K562 (cell line): ENCODE measurements around the gene ROR2. TPM values are rescaled to one million over a fixed set of nuclear protein-coding genes. Genes with fewer than 3 reads are reported as not detected.

Experiments
- ATAC-seq: fragments of 200-7000 bp; cut with Tn5 transposase; 3 replicates; pipeline ENCODE4 v1.9.1; 2020; ENCODE audit warnings: moderate library complexity
- BruUV-seq: library from RNA; stranded (reverse); fragments of 400-500 nt; replicated peaks from 2 replicates; lab custom pipeline; 2021; lab: Mats Ljungman, UMichigan
- CTCF ChIA-PET: fragments of 300-600 bp; formaldehyde crosslinking; extraction: SDS; loops from one replicate; lab custom pipeline; 2021; ENCODE audit warnings: low intra/inter-chr PET ratio; lab: Yijun Ruan, JAX
- POLR2A ChIA-PET: fragments of 300-600, 350-650 bp; sonication (Branson Sonifier 250); formaldehyde crosslinking; extraction: SDS; loops from one replicate; lab custom pipeline; 2021; ENCODE audit warnings: antibody characterized with exemption, inconsistent platforms; lab: Yijun Ruan, JAX
- DNase-seq, 4 experiments: peaks; one replicate each; pipeline versions ENCODE4 v3.0.0 to v3.0.0-alpha.2; 2011 to 2018; ENCODE audit warnings: low spot score in 3 of 4, mixed read lengths in 3 of 4; ENCODE audit errors: extremely low read depth in 1 of 4
- FAIRE-seq: peaks from 2 replicates; lab custom pipeline; 2011; peaks lifted over from hg19 to GRCh38; lab: Jason Lieb, UNC
- H2AFZ ChIP-seq: 2 replicates; pipeline ENCODE4 v1.6.0; 2011; ENCODE audit warnings: low read depth, low read length, control low read depth, inconsistent platforms
- H3K27ac ChIP-seq: fragments of 200-600 bp; 3 replicates; pipeline ENCODE4 v1.8.0; 2011; ENCODE audit warnings: low read depth, mild to moderate bottlenecking, control low read depth, inconsistent platforms, low read length, moderate library complexity, mixed read lengths; ENCODE audit errors: extremely low read depth
- H3K27me3 ChIP-seq, 2 experiments: fragments of 300-600 bp in 1 of 2; 2 replicates in 1 of 2; 3 replicates in 1 of 2; pipeline versions ENCODE4 v1.6.0 to v1.8.0; 2011; ENCODE audit warnings: inconsistent platforms in 2 of 2, low read length in 2 of 2, mild to moderate bottlenecking in 1 of 2, mixed read lengths in 1 of 2, moderate library complexity in 1 of 2; ENCODE audit not compliant: control insufficient read depth in 2 of 2, insufficient read depth in 2 of 2
- H3K36me3 ChIP-seq: fragments of 300-600 bp; 3 replicates; pipeline ENCODE4 v1.8.0; 2011; ENCODE audit warnings: mild to moderate bottlenecking, low read length, inconsistent platforms; ENCODE audit not compliant: control insufficient read depth, insufficient read depth
- H3K4me1 ChIP-seq, 2 experiments: fragments of 200-600 bp in 1 of 2; replicated peaks in 1 of 2; 2 replicates in 1 of 2; 3 replicates in 1 of 2; pipeline versions ENCODE4 v1.5.1 to v1.8.0; 2011; ENCODE audit warnings: inconsistent platforms in 2 of 2, low read length in 2 of 2, mild to moderate bottlenecking in 1 of 2, mixed read lengths in 1 of 2, moderate library complexity in 1 of 2; ENCODE audit not compliant: control insufficient read depth in 2 of 2, insufficient read depth in 2 of 2
- H3K4me2 ChIP-seq: 2 replicates; pipeline ENCODE4 v1.6.1; 2011; ENCODE audit warnings: low read length, control low read depth, inconsistent platforms, mixed read lengths; ENCODE audit not compliant: insufficient read depth
- H3K4me3 ChIP-seq: fragments of 200-600 bp; sonication (generic), shearing (Covaris generic); 2 replicates; pipeline ENCODE4 v1.5.1; 2016; ENCODE audit warnings: control low read depth, inconsistent platforms
- H3K79me2 ChIP-seq: fragments of 200-600 bp; 3 replicates; pipeline ENCODE4 v1.8.0; 2011; ENCODE audit warnings: low read length, inconsistent platforms; ENCODE audit not compliant: control insufficient read depth, insufficient read depth
- H3K9ac ChIP-seq, 2 experiments: 2 replicates each; pipeline versions ENCODE4 v1.6.0 to v1.6.1; 2011; ENCODE audit warnings: low read depth in 2 of 2, low read length in 2 of 2, control low read depth in 1 of 2, inconsistent platforms in 1 of 2, mild to moderate bottlenecking in 1 of 2, mixed read lengths in 1 of 2; ENCODE audit not compliant: insufficient read depth in 1 of 2
- H3K9me1 ChIP-seq: one replicate; pipeline ENCODE4 v1.6.0; 2011; ENCODE audit warnings: inconsistent platforms, mild to moderate bottlenecking, low read length, moderate library complexity; ENCODE audit not compliant: control insufficient read depth, insufficient read depth
- H3K9me3 ChIP-seq: replicated peaks from 2 replicates; pipeline ENCODE4 v1.5.1; 2011; ENCODE audit warnings: low read depth, low read length, inconsistent platforms; ENCODE audit not compliant: control insufficient read depth, insufficient read depth
- H4K20me1 ChIP-seq: replicated peaks from 2 replicates; pipeline ENCODE4 v1.6.1; 2011; ENCODE audit warnings: low read length, inconsistent platforms, mixed read lengths; ENCODE audit not compliant: control insufficient read depth, insufficient read depth
- DIDO1 ChIP-seq: fragments of 450-650 bp; IDR thresholded peaks from 2 replicates; pipeline ENCODE4 v1.6.1; 2016; ENCODE audit warnings: low read depth, missing biosample characterization, missing genetic modification characterization
- GATAD2B ChIP-seq: fragments of 450-650 bp; IDR thresholded peaks from 2 replicates; pipeline ENCODE4 v1.6.1; 2017; ENCODE audit warnings: mild to moderate bottlenecking, borderline replicate concordance
- HNRNPH1 ChIP-seq: fragments of 200-400 bp; formaldehyde crosslinking; optimal IDR thresholded peaks from 2 replicates; pipeline ENCODE3; 2017; ENCODE audit warnings: low read depth, mild to moderate bottlenecking, low read length, moderate library complexity
- PATZ1 ChIP-seq: fragments of 250-450 bp; sonication (Bioruptor Pico); IDR thresholded peaks from 2 replicates; pipeline ENCODE4 v1.5.0; 2020; ENCODE audit warnings: mild to moderate bottlenecking, borderline replicate concordance
- WGBS: fragments of 100-300 bp; shearing (Covaris generic); methylation state at CpG from one replicate; pipeline ENCODE4 v1.1.6; 2016; ENCODE audit warnings: low coverage, mixed read lengths; ENCODE audit not compliant: insufficient coverage; ENCODE audit errors: missing lambda C conversion rate; 5-methylcytosine and 5-hydroxymethylcytosine counted together
- in situ Hi-C: fragments of 300-500 bp; cut with MboI; formaldehyde crosslinking; loops from 4 replicates; pipeline ENCODE4 v1.15.0; 2018; ENCODE audit warnings: inconsistent platforms, mixed read lengths
- intact Hi-C: fragments of 100-400 bp; cut with micrococcal nuclease; formaldehyde crosslinking; loops from 2 replicates; pipeline ENCODE4 v1.14.2; 2022
- polyA plus RNA-seq, 8 experiments: library from polyadenylated mRNA; depleted of rRNA in 4 of 8; stranded (reverse) in 5 of 8; unstranded in 3 of 8; fragments of >200 nt; fragmentation: Nextera tagmentation in 2 of 8; fragmentation: Illumina TruSeq in 1 of 8; extraction: Ambion mirVana in 2 of 8; extraction: Trizol in 1 of 8; gene quantifications; 2 replicates each; pipeline versions ENCODE4 v1.2.1 to v1.2.3, GENCODE V29; 2011 to 2014; ENCODE audit warnings: inconsistent platforms in 1 of 8, missing spikeins in 1 of 8
- total RNA-seq, 7 experiments: library from RNA; depleted of rRNA in 6 of 7; stranded (reverse); fragments of >200 nt in 6 of 7; fragmentation: Illumina TruSeq in 2 of 7; extraction: Trizol in 2 of 7; gene quantifications; 2 replicates each; pipeline versions ENCODE4 v1.2.1 to v1.2.3, GENCODE V29; 2011 to 2021; ENCODE audit warnings: low replicate concordance in 1 of 7
- TF ChIP-seq, protein P1 (sequence below): sonication (generic); formaldehyde crosslinking; IDR thresholded peaks from 2 replicates; pipeline ENCODE4 v1.8.1; 2023; ENCODE audit warnings: mild to moderate bottlenecking, missing genetic modification reagents
- TF ChIP-seq, protein P2 (sequence below), 2 experiments: fragments of 450-650 bp; IDR thresholded peaks; 2 replicates each; pipeline ENCODE4 v1.6.1; 2018; ENCODE audit warnings: mild to moderate bottlenecking in 2 of 2, low read depth in 1 of 2; ENCODE audit not compliant: partially characterized antibody in 2 of 2

Gene ROR2
- total and polyA plus RNA-seq, 9 of the 15 experiments (the other 6 are each of a cell fraction or from before 2014, with no cell fraction given): 5.6 to 33.8 (median 15.3) TPM

- TF ChIP-seq DIDO1 (tag) (no peak), HNRNPH1 (no peak), PATZ1 (CRISPR knock-in tag) (no peak)
These were observed 369.9 kb downstream of the ROR2 start (continued) for GRCh38 chr9:91580136-91580535.

DNA sequence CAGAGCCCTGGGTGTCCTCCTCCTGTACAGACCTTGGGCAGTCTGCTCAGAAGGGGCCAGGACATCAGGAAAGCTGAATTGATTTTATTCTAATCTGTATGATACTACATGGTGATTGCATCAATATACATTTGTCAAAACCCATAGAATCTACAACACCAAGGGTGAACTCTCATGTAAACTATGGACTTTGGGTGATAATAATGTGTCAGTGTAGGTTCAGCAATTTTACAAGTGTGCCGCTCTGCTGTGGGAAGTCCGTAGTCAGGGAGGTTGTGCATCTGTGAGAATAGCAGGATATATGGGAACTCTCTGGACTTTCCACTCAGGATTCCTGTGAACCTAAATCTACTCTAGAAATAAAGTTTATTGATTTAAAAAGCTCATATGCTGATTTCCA, 371.1 kb downstream of the ROR2 start:
- ATAC-seq: no peak
- intact Hi-C loops: no loop called here
- no peaks in the 10 kb centered on the region for H3K9me3 ChIP-seq
- FAIRE-seq: no peak
- no peak overlapping the region for H3K4me3 ChIP-seq
- no peak overlapping the region for H3K9ac ChIP-seq
- H3K4me1 ChIP-seq: no peaks in the 10 kb centered on the region
- H2AFZ ChIP-seq: no peak overlapping the region
- ChIA-PET POLR2A (no interaction called here), CTCF (no interaction called here)
- no peaks in the 10 kb centered on the region for H3K36me3 ChIP-seq
- no peak overlapping the region for H3K27ac ChIP-seq
- no peaks in the 10 kb centered on the region for H4K20me1 ChIP-seq
- BruUV-seq: no TSS peak
- H3K79me2 ChIP-seq: no peaks in the 10 kb centered on the region
- no peaks in the 10 kb centered on the region for H3K9me1 ChIP-seq
- in situ Hi-C loops: no loop called here
- H3K4me2 ChIP-seq: no peak overlapping the region
- H3K27me3 ChIP-seq: peaks cover 3 to 38% of the 10 kb centered on the region in 2 experiments; a peak in 3 of 5 replicates
- 5% methylated on average over 2 of the region's 2 CpGs for WGBS
- no peak for DNase-seq
- TF ChIP-seq, protein P1, sequence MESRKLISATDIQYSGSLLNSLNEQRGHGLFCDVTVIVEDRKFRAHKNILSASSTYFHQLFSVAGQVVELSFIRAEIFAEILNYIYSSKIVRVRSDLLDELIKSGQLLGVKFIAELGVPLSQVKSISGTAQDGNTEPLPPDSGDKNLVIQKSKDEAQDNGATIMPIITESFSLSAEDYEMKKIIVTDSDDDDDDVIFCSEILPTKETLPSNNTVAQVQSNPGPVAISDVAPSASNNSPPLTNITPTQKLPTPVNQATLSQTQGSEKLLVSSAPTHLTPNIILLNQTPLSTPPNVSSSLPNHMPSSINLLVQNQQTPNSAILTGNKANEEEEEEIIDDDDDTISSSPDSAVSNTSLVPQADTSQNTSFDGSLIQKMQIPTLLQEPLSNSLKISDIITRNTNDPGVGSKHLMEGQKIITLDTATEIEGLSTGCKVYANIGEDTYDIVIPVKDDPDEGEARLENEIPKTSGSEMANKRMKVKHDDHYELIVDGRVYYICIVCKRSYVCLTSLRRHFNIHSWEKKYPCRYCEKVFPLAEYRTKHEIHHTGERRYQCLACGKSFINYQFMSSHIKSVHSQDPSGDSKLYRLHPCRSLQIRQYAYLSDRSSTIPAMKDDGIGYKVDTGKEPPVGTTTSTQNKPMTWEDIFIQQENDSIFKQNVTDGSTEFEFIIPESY: no peak
- TF ChIP-seq, protein P2, sequence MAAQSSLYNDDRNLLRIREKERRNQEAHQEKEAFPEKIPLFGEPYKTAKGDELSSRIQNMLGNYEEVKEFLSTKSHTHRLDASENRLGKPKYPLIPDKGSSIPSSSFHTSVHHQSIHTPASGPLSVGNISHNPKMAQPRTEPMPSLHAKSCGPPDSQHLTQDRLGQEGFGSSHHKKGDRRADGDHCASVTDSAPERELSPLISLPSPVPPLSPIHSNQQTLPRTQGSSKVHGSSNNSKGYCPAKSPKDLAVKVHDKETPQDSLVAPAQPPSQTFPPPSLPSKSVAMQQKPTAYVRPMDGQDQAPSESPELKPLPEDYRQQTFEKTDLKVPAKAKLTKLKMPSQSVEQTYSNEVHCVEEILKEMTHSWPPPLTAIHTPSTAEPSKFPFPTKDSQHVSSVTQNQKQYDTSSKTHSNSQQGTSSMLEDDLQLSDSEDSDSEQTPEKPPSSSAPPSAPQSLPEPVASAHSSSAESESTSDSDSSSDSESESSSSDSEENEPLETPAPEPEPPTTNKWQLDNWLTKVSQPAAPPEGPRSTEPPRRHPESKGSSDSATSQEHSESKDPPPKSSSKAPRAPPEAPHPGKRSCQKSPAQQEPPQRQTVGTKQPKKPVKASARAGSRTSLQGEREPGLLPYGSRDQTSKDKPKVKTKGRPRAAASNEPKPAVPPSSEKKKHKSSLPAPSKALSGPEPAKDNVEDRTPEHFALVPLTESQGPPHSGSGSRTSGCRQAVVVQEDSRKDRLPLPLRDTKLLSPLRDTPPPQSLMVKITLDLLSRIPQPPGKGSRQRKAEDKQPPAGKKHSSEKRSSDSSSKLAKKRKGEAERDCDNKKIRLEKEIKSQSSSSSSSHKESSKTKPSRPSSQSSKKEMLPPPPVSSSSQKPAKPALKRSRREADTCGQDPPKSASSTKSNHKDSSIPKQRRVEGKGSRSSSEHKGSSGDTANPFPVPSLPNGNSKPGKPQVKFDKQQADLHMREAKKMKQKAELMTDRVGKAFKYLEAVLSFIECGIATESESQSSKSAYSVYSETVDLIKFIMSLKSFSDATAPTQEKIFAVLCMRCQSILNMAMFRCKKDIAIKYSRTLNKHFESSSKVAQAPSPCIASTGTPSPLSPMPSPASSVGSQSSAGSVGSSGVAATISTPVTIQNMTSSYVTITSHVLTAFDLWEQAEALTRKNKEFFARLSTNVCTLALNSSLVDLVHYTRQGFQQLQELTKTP (IDR thresholded peaks at IDR 0.05; ENCODE audit: low read depth in 1 of 2, partially characterized antibody in 2 of 2): no peak
- no peak for TF ChIP-seq GATAD2B
